Mucosa of stomach (tissue), 1 donor: ENCODE results near the gene MRGPRE.
"Not testable (repeated sequence)": the region's sequence is repeated elsewhere in the genome, so short reads cannot be mapped to it uniquely, and the experiment has no call there.

Experiments used
- H3K27me3 ChIP-seq: one replicate; pipeline ENCODE4 v1.7.0; 2013; ENCODE audit warnings: mild to moderate bottlenecking, low read length; ENCODE audit not compliant: control insufficient read depth, insufficient read depth
- H3K36me3 ChIP-seq: one replicate; pipeline ENCODE4 v1.7.0; 2013; ENCODE audit warnings: low read length; ENCODE audit not compliant: control insufficient read depth, insufficient read depth
- H3K4me1 ChIP-seq: one replicate; pipeline ENCODE4 v1.7.0; 2013; ENCODE audit warnings: mild to moderate bottlenecking, low read length; ENCODE audit not compliant: control insufficient read depth, insufficient read depth
- H3K4me3 ChIP-seq: one replicate; pipeline ENCODE4 v1.7.0; 2013; ENCODE audit warnings: low read length
- H3K9ac ChIP-seq: one replicate; pipeline ENCODE4 v1.7.0; 2013; ENCODE audit warnings: mild to moderate bottlenecking, low read length, moderate library complexity
- H3K9me3 ChIP-seq: one replicate; pipeline ENCODE4 v1.7.0; 2013; ENCODE audit warnings: mild to moderate bottlenecking, low read length, moderate library complexity; ENCODE audit not compliant: control insufficient read depth
- donor health status: Pancreatic carcinoma.

Gene MRGPRE

GRCh38 chr11:3231851-3232744 lies at the start of gene MRGPRE:
MRGPRE (minus strand) TSS chr11:3232417; CDS start chr11:3228799, 3,618 bp downstream.
- no peak within 1 kb of the TSS for H3K9ac ChIP-seq
- peaks cover 16% of the 10 kb centered on the region for H3K27me3 ChIP-seq
- no peak within 1 kb of the TSS for H3K4me3 ChIP-seq

GRCh38 chr11:3281146-3281545 lies 48.9 kb upstream of the MRGPRE start:
- H3K9me3 ChIP-seq, H3K4me3 ChIP-seq, H3K9ac ChIP-seq, H3K27me3 ChIP-seq, H3K4me1 ChIP-seq, H3K36me3 ChIP-seq: not testable (repeated sequence)

More at GRCh38 chr11:3231851-3232744, at the start of gene MRGPRE:
- no peaks in the 10 kb centered on the region for H3K9me3 ChIP-seq
- H3K36me3 ChIP-seq: no peaks in the 10 kb centered on the region
- H3K4me1 ChIP-seq: no peaks in the 10 kb centered on the region

GRCh38 chr11:3280662-3281061 lies 48.4 kb upstream of the MRGPRE start:
- not testable (repeated sequence) for H3K4me3 ChIP-seq, H3K27me3 ChIP-seq, H3K36me3 ChIP-seq, H3K9me3 ChIP-seq, H3K9ac ChIP-seq, H3K4me1 ChIP-seq

- not testable (repeated sequence) for H3K36me3 ChIP-seq, H3K9me3 ChIP-seq, H3K4me1 ChIP-seq, H3K9ac ChIP-seq, H3K27me3 ChIP-seq, H3K4me3 ChIP-seq
Observed at GRCh38 chr11:3278922-3279321, 46.7 kb upstream of the MRGPRE start.

- not testable (repeated sequence) for H3K4me3 ChIP-seq, H3K27me3 ChIP-seq, H3K36me3 ChIP-seq, H3K4me1 ChIP-seq, H3K9me3 ChIP-seq, H3K9ac ChIP-seq
Observed at GRCh38 chr11:3273629-3274028, 41.4 kb upstream of the MRGPRE start.

GRCh38 chr11:3262548-3262947 lies 30.3 kb upstream of the MRGPRE start:
- not testable (repeated sequence) for H3K27me3 ChIP-seq, H3K4me3 ChIP-seq, H3K9me3 ChIP-seq, H3K9ac ChIP-seq, H3K36me3 ChIP-seq, H3K4me1 ChIP-seq

- not testable (repeated sequence) for H3K9ac ChIP-seq, H3K9me3 ChIP-seq, H3K36me3 ChIP-seq, H3K27me3 ChIP-seq, H3K4me3 ChIP-seq, H3K4me1 ChIP-seq
Observed at GRCh38 chr11:3261831-3262230, 29.6 kb upstream of the MRGPRE start.

GRCh38 chr11:3257509-3257908 lies 25.3 kb upstream of the MRGPRE start:
- not testable (repeated sequence) for H3K4me3 ChIP-seq, H3K9ac ChIP-seq, H3K4me1 ChIP-seq, H3K27me3 ChIP-seq, H3K9me3 ChIP-seq, H3K36me3 ChIP-seq

- H3K9me3 ChIP-seq, H3K4me1 ChIP-seq, H3K4me3 ChIP-seq, H3K36me3 ChIP-seq, H3K27me3 ChIP-seq, H3K9ac ChIP-seq: not testable (repeated sequence)
Observed at GRCh38 chr11:3255241-3255640, 23.0 kb upstream of the MRGPRE start.

GRCh38 chr11:3254773-3255172 lies 22.6 kb upstream of the MRGPRE start:
- H3K9ac ChIP-seq, H3K36me3 ChIP-seq, H3K4me3 ChIP-seq, H3K4me1 ChIP-seq, H3K9me3 ChIP-seq, H3K27me3 ChIP-seq: not testable (repeated sequence)

- Histone ChIP-seq H3K4me3 (no peak overlapping the region), H3K9ac (no peak overlapping the region), H3K27me3 (no peaks in the 10 kb centered on the region), H3K4me1 (no peaks in the 10 kb centered on the region), H3K36me3 (no peaks in the 10 kb centered on the region), H3K9me3 (no peaks in the 10 kb centered on the region)
Observed at GRCh38 chr11:3245071-3245470, 12.9 kb upstream of the MRGPRE start.

GRCh38 chr11:3243880-3244279 lies 11.7 kb upstream of the MRGPRE start:
- no peaks in the 10 kb centered on the region for H3K4me1 ChIP-seq
- no peaks in the 10 kb centered on the region for H3K27me3 ChIP-seq
- no peak overlapping the region for H3K4me3 ChIP-seq
- H3K36me3 ChIP-seq: no peaks in the 10 kb centered on the region
- H3K9me3 ChIP-seq: no peaks in the 10 kb centered on the region
- H3K9ac ChIP-seq: no peak overlapping the region

- peaks cover 3% of the 10 kb centered on the region for H3K27me3 ChIP-seq
- H3K9ac ChIP-seq: no peak overlapping the region
- H3K4me3 ChIP-seq: no peak overlapping the region
- H3K4me1 ChIP-seq: no peaks in the 10 kb centered on the region
- no peaks in the 10 kb centered on the region for H3K9me3 ChIP-seq
- no peaks in the 10 kb centered on the region for H3K36me3 ChIP-seq
Observed at GRCh38 chr11:3237119-3237518, 4.9 kb upstream of the MRGPRE start.
